LNCAP (cell line): ENCODE results near the gene ZBED6.

Experiments
- CTCF ChIP-seq: fragments of 450-650 bp; IDR thresholded peaks from 2 replicates; pipeline ENCODE4 v1.5.1; 2017; ENCODE audit warnings: mild to moderate bottlenecking

The ZBED6 gene, protein sequence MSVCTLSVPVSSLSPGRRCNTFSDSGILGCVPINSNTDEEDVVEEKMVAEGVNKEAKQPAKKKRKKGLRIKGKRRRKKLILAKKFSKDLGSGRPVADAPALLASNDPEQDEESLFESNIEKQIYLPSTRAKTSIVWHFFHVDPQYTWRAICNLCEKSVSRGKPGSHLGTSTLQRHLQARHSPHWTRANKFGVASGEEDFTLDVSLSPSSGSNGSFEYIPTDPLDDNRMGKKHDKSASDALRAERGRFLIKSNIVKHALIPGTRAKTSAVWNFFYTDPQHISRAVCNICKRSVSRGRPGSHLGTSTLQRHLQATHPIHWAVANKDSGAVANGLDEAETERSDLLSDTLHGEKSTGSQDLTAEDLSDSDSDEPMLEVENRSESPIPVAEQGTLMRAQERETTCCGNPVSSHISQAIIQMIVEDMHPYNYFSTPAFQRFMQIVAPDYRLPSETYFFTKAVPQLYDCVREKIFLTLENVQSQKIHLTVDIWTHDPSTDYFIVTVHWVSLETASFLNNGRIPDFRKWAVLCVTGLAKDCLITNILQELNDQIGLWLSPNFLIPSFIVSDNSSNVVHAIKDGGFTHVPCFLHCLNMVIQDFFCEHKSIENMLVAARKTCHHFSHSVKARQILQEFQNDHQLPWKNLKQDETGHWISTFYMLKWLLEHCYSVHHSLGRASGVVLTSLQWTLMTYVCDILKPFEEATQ (N-terminal part only)

DNA sequence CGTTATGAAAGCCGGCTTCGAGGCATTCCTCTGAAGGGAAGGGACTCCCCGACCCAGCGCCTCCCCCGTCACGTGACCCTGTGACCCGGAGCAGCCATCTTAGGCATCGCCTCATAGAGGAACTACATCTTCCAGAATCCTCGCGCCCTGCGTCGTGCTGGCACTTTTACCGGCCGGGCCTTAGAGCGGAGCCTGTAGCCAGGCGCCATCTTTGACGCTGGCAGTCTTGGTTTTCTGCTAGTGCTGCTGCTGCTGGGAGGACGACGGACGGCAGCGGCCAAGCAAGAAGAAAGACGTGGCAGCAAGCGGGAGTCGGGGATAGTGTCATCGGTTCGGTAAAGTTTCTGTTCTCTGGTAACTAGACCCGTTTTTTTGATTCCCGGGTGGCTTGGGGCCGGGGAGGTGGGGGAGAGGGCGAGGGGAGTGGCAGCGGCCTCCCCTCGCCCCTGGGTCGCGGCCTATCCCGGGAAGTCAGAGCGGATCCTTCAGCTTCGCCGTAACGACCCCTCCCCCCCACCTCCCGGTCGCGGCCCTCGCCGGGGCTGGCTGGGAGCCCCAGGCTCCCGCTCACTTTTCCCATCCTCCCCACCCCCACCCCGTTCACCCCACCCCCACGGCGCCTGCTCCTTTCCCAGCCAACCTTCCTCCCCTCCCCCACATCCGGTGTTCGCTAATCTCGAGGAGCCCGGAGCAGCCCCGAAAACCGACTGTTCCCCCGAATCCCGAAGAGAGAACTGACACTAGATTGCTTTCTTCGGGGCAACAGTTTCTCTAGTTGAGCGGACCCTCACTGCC, at the start of gene ZBED6, which contains the start of gene ZC3H11A:
Gene ZBED6, plus strand, starts transcription at position 183 of the 795 bp plus-strand sequence. CDS start 1,900 bp downstream, outside the sequence.
Gene ZC3H11A, plus strand, starts transcription at position 183 of the 795 bp plus-strand sequence. CDS start 21,448 bp downstream, outside the sequence.
- TF ChIP-seq CTCF: no peak

GRCh38 chr1:203746281-203746680, 49.1 kb upstream of the ZBED6 start:
- no peak for TF ChIP-seq CTCF

- TF ChIP-seq CTCF: no peak
These were observed 44.4 kb upstream of the ZBED6 start for GRCh38 chr1:203751051-203751450.

- TF ChIP-seq CTCF: no peak
These were observed 41.0 kb upstream of the ZBED6 start for GRCh38 chr1:203754455-203754864.

GRCh38 chr1:203756036-203756435, 39.4 kb upstream of the ZBED6 start:
- TF ChIP-seq CTCF: no peak

DNA sequence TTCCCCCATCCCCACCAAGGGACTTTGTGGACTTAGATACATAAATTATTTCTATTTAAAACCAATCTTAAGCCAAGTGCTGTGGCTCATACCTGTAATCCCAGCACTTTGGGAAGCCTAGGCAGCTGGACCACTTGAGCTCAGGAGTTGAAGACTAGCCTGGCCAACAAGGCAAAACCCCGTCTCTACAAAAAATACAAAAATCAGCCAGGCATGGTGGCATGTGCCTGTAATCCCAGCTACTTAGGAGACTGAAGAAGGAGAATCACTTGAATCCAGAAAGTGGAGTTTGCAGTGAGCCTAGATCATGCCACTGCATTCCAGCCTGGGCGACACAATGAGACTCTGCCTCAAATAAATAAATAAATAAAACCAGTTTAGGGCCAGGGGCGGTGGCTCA, 34.9 kb upstream of the ZBED6 start:
- TF ChIP-seq CTCF: no peak

DNA sequence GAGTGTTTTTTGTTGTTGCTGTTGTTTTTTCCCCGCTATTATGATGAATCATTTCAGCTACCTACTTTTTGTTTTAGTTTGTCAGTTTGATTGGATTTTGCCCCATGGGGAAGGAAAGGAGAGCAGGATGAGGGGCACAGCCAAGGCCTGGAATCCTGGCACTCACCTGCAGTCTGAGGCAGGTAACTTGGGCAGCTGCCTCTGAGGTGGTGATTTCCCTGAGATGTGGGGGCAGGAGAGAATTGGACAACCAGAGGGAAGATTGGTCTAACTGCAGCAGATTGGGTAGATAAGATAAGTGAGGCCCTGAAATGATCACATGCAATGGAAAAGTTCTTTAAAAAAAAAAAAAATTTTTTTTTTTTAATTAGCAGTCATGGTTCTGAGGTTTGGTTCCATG, 31.9 kb upstream of the ZBED6 start:
- no peak for TF ChIP-seq CTCF
